Activated T-cell treated with anti-CD3 and anti-CD28 coated beads, Interleukin-2, amount 50 U/mL, for 72 hours (primary cell): ENCODE measurements around the gene SKAP1. TPM values are rescaled to one million over a fixed set of nuclear protein-coding genes. Genes with fewer than 3 reads are reported as not detected.
A peak's percentile ranks its signal among the peaks of the same experiment; 100 is the strongest.

Experiments used
- ATAC-seq, 2 donors: fragments of 150-1000 bp; cut with Tn5 transposase; replicated peaks in 1 of 2; 2 replicates each; pipeline ENCODE4 v1.10.0; 2021; ENCODE audit warnings: moderate library complexity in 2 of 2, mild to moderate bottlenecking in 1 of 2
- DNase-seq, 2 donors: peaks; one replicate each; pipeline ENCODE4 v3.0.0; 2021 to 2022; ENCODE audit warnings: mixed read lengths in 1 of 2
- H3K27ac Mint-ChIP-seq: one replicate; pipeline ENCODE4 v1.8.0; 2022; ENCODE audit warnings: mild to moderate bottlenecking, moderate library complexity, mixed read lengths
- H3K27me3 Mint-ChIP-seq: one replicate; pipeline ENCODE4 v1.8.0; 2022; ENCODE audit warnings: low read depth, mixed read lengths
- H3K36me3 Mint-ChIP-seq, 2 donors: one replicate each; pipeline ENCODE4 v1.8.0; 2022; ENCODE audit warnings: mixed read lengths in 2 of 2, mild to moderate bottlenecking in 1 of 2; ENCODE audit not compliant: insufficient read depth in 2 of 2
- H3K4me1 Mint-ChIP-seq: one replicate; pipeline ENCODE4 v1.8.0; 2022; ENCODE audit warnings: low read depth, mixed read lengths
- H3K4me3 Mint-ChIP-seq, 2 donors: one replicate each; pipeline ENCODE4 v1.8.0; 2022; ENCODE audit warnings: mild to moderate bottlenecking in 2 of 2, mixed read lengths in 2 of 2, moderate library complexity in 2 of 2
- H3K9me3 Mint-ChIP-seq, 2 donors: one replicate each; pipeline ENCODE4 v1.8.0; 2022; ENCODE audit warnings: mixed read lengths in 2 of 2
- total RNA-seq, 2 donors: library from RNA; stranded (reverse); gene quantifications; one replicate each; pipeline ENCODE4 v1.2.3, GENCODE V29; 2022

SKAP1 gene
- total RNA-seq, 2 donors from 2014 or later = 96.6 to 108 TPM

- peaks cover 5 to 12% of the 10 kb centered on the region in 2 donors for H3K36me3 Mint-ChIP-seq
- DNase-seq (no peak), ATAC-seq (no peak)
- H3K4me1 Mint-ChIP-seq = peaks cover 30% of the 10 kb centered on the region
- H3K27ac Mint-ChIP-seq = peak overlapping the region; percentile 53
- no peaks in the 10 kb centered on the region for H3K9me3 Mint-ChIP-seq
- H3K27me3 Mint-ChIP-seq = no peaks in the 10 kb centered on the region
- H3K4me3 Mint-ChIP-seq = no peak overlapping the region
Measured at GRCh38 chr17:48388955-48389743, 40.9 kb downstream of the SKAP1 start.

- Mint-ChIP-seq H3K4me1 (peaks cover 30% of the 10 kb centered on the region), H3K27me3 (no peaks in the 10 kb centered on the region), H3K27ac (no peak overlapping the region), H3K4me3 (no peak overlapping the region), H3K36me3 (peaks cover 4 to 16% of the 10 kb centered on the region in 2 donors), H3K9me3 (no peaks in the 10 kb centered on the region)
- DNase-seq = no peak
- no peak for ATAC-seq
Measured at GRCh38 chr17:48386826-48387225, 43.2 kb downstream of the SKAP1 start.

GRCh38 chr17:48385319-48385718, 44.7 kb downstream of the SKAP1 start:
- Mint-ChIP-seq H3K36me3 (peaks cover 7 to 19% of the 10 kb centered on the region in 2 donors), H3K27ac (no peak overlapping the region), H3K4me3 (no peak overlapping the region), H3K27me3 (no peaks in the 10 kb centered on the region), H3K4me1 (peaks cover 18% of the 10 kb centered on the region), H3K9me3 (no peaks in the 10 kb centered on the region)
- DNase-seq (no peak), ATAC-seq (no peak)

GRCh38 chr17:48384164-48384563, 45.9 kb downstream of the SKAP1 start:
- peaks cover 6% of the 10 kb centered on the region for H3K4me1 Mint-ChIP-seq
- peaks cover 5 to 19% of the 10 kb centered on the region in 2 donors for H3K36me3 Mint-ChIP-seq
- no peak overlapping the region for H3K4me3 Mint-ChIP-seq
- ATAC-seq (no peak), DNase-seq (no peak)
- H3K27me3 Mint-ChIP-seq = no peaks in the 10 kb centered on the region
- H3K9me3 Mint-ChIP-seq = no peaks in the 10 kb centered on the region
- no peak overlapping the region for H3K27ac Mint-ChIP-seq

- ATAC-seq (no peak), DNase-seq (no peak)
- Mint-ChIP-seq H3K27ac (no peak overlapping the region), H3K36me3 (peaks cover 5 to 15% of the 10 kb centered on the region in 2 donors), H3K4me1 (peaks cover 6% of the 10 kb centered on the region), H3K27me3 (no peaks in the 10 kb centered on the region), H3K4me3 (no peak overlapping the region), H3K9me3 (no peaks in the 10 kb centered on the region)
Measured at GRCh38 chr17:48382989-48383388, 47.0 kb downstream of the SKAP1 start.

- H3K9me3 Mint-ChIP-seq = no peaks in the 10 kb centered on the region
- peaks cover 6 to 13% of the 10 kb centered on the region in 2 donors for H3K36me3 Mint-ChIP-seq
- no peaks in the 10 kb centered on the region for H3K27me3 Mint-ChIP-seq
- H3K27ac Mint-ChIP-seq = no peak overlapping the region
- ATAC-seq (no peak), DNase-seq (no peak)
- peaks cover 9% of the 10 kb centered on the region for H3K4me1 Mint-ChIP-seq
- no peak overlapping the region for H3K4me3 Mint-ChIP-seq
Measured at GRCh38 chr17:48378708-48379392, 51.2 kb downstream of the SKAP1 start.

GRCh38 chr17:48378238-48378637, 51.8 kb downstream of the SKAP1 start:
- Mint-ChIP-seq H3K4me1 (peaks cover 15% of the 10 kb centered on the region), H3K27me3 (no peaks in the 10 kb centered on the region), H3K27ac (no peak overlapping the region), H3K36me3 (peaks cover 6 to 16% of the 10 kb centered on the region in 2 donors), H3K4me3 (no peak overlapping the region), H3K9me3 (no peaks in the 10 kb centered on the region)
- ATAC-seq (no peak), DNase-seq (no peak)

GRCh38 chr17:48376682-48377325, 53.2 kb downstream of the SKAP1 start:
- no peaks in the 10 kb centered on the region for H3K27me3 Mint-ChIP-seq
- no peak overlapping the region for H3K27ac Mint-ChIP-seq
- peaks cover 6 to 16% of the 10 kb centered on the region in 2 donors for H3K36me3 Mint-ChIP-seq
- no peak for DNase-seq
- no peak for ATAC-seq
- H3K4me1 Mint-ChIP-seq = peaks cover 23% of the 10 kb centered on the region
- H3K9me3 Mint-ChIP-seq = no peaks in the 10 kb centered on the region
- H3K4me3 Mint-ChIP-seq = no peak overlapping the region

- H3K36me3 Mint-ChIP-seq = peaks cover 3 to 17% of the 10 kb centered on the region in 2 donors
- DNase-seq (no peak), ATAC-seq (no peak)
- no peak overlapping the region for H3K27ac Mint-ChIP-seq
- peaks cover 23% of the 10 kb centered on the region for H3K4me1 Mint-ChIP-seq
- H3K4me3 Mint-ChIP-seq = no peak overlapping the region
- no peaks in the 10 kb centered on the region for H3K27me3 Mint-ChIP-seq
- H3K9me3 Mint-ChIP-seq = no peaks in the 10 kb centered on the region
Measured at GRCh38 chr17:48375356-48375755, 54.7 kb downstream of the SKAP1 start.

GRCh38 chr17:48374650-48375230, 55.3 kb downstream of the SKAP1 start:
- H3K9me3 Mint-ChIP-seq = no peaks in the 10 kb centered on the region
- peaks cover 23% of the 10 kb centered on the region for H3K4me1 Mint-ChIP-seq
- H3K36me3 Mint-ChIP-seq = peaks cover 3 to 17% of the 10 kb centered on the region in 2 donors
- ATAC-seq (peak in 1 of 2 donors; percentile 69), DNase-seq (peak; percentile 27 to 49)
- H3K27ac Mint-ChIP-seq = no peak overlapping the region
- no peaks in the 10 kb centered on the region for H3K27me3 Mint-ChIP-seq
- no peak overlapping the region for H3K4me3 Mint-ChIP-seq

GRCh38 chr17:48373883-48374282, 56.1 kb downstream of the SKAP1 start:
- Mint-ChIP-seq H3K9me3 (no peaks in the 10 kb centered on the region), H3K4me3 (no peak overlapping the region), H3K27me3 (no peaks in the 10 kb centered on the region), H3K27ac (no peak overlapping the region), H3K4me1 (peaks cover 23% of the 10 kb centered on the region), H3K36me3 (peaks cover 3 to 17% of the 10 kb centered on the region in 2 donors)
- DNase-seq (no peak), ATAC-seq (no peak)

GRCh38 chr17:48373130-48373830, 56.7 kb downstream of the SKAP1 start:
- ATAC-seq (no peak), DNase-seq (no peak)
- Mint-ChIP-seq H3K27me3 (no peaks in the 10 kb centered on the region), H3K9me3 (no peaks in the 10 kb centered on the region), H3K4me1 (peaks cover 23% of the 10 kb centered on the region), H3K36me3 (peaks cover 3 to 17% of the 10 kb centered on the region in 2 donors), H3K4me3 (no peak overlapping the region), H3K27ac (peak overlapping the region; percentile 75)
